Activated CD8-positive, alpha-beta T cell treated with anti-CD3 and anti-CD28 coated beads for 36 hours (primary cell): ENCODE data around the gene POLR1C. TPM values are rescaled to one million over a fixed set of nuclear protein-coding genes. Genes with fewer than 3 reads are reported as not detected.

Source experiments
- ATAC-seq: fragments of 200-7000 bp; cut with Tn5 transposase; one replicate; pipeline ENCODE4 v1.10.0; 2021; ENCODE audit warnings: mild to moderate bottlenecking, moderate library complexity
- CTCF ChIA-PET: fragments of 350-600 bp; sonication (Branson Sonifier 250); formaldehyde crosslinking; loops from one replicate; lab custom pipeline; 2021; ENCODE audit warnings: antibody characterized with exemption; lab: Charles Lee
- POLR2A ChIA-PET: fragments of 350-600 bp; sonication (Branson Sonifier 250); formaldehyde crosslinking; loops from one replicate; lab custom pipeline; 2021; ENCODE audit warnings: antibody characterized with exemption; lab: Charles Lee
- DNase-seq: peaks from one replicate; pipeline ENCODE4 v3.0.0-alpha.2; 2020
- H3K27ac Mint-ChIP-seq: one replicate; pipeline ENCODE4 v1.8.0; 2021; ENCODE audit warnings: mild to moderate bottlenecking, mixed read lengths
- H3K27me3 Mint-ChIP-seq: one replicate; pipeline ENCODE4 v1.8.0; 2021; ENCODE audit warnings: mixed read lengths
- H3K36me3 Mint-ChIP-seq: one replicate; pipeline ENCODE4 v1.8.0; 2021; ENCODE audit warnings: low read depth, mixed read lengths
- H3K4me1 Mint-ChIP-seq: one replicate; pipeline ENCODE4 v1.8.0; 2021; ENCODE audit warnings: low read depth, mixed read lengths
- H3K4me3 Mint-ChIP-seq: one replicate; pipeline ENCODE4 v1.8.0; 2021; ENCODE audit warnings: mild to moderate bottlenecking, moderate library complexity, mixed read lengths
- H3K9me3 Mint-ChIP-seq: one replicate; pipeline ENCODE4 v1.8.0; 2021; ENCODE audit warnings: mixed read lengths
- CTCF ChIP-seq: fragments of 200-600 bp; IDR thresholded peaks from one replicate; pipeline ENCODE4 v1.8.0; 2022; ENCODE audit warnings: antibody characterized with exemption, mild to moderate bottlenecking
- intact Hi-C: fragments of 100-400 bp; cut with micrococcal nuclease; formaldehyde crosslinking; loops from one replicate; pipeline ENCODE4 v1.10.0; 2022
- total RNA-seq, 2 experiments: library from RNA; stranded (reverse); gene quantifications; one replicate each; pipeline ENCODE4 v1.2.3, GENCODE V29; 2021

The POLR1C gene
- total RNA-seq, 2 experiments from 2014 or later, result 43.1 to 50.5 TPM

GRCh38 chr6:43508481-43509141, 8.3 kb upstream of the POLR1C start:
- TF ChIP-seq CTCF, result no peak
- POLR2A ChIA-PET, result interaction anchor here (1.2 to 6.1 kb wide), 4 partner anchors 10 to 280 kb away, joined by 3 to 77 read pairs (median 4); partner anchors contain the start of genes DNPH1, MAD2L1BP, POLR1C and TJAP1
- peaks cover 10% of the 10 kb centered on the region for H3K4me1 Mint-ChIP-seq
- DNase-seq, result no peak
- no peak for ATAC-seq
- no peak overlapping the region for H3K27ac Mint-ChIP-seq
- peaks cover 18% of the 10 kb centered on the region for H3K27me3 Mint-ChIP-seq
- intact Hi-C loops, result loop anchor here (5.0 kb wide), 2 partner anchors 51 to 241 kb away; partner anchors contain the start of gene DLK2
- CTCF ChIA-PET, result interaction anchor here (0.7 to 4.9 kb wide), 12 partner anchors 8 to 341 kb away, joined by 3 to 78 read pairs (median 10); partner anchors contain the start of genes DLK2, DNPH1, POLR1C and YIPF3
- H3K36me3 Mint-ChIP-seq, result peaks cover 19% of the 10 kb centered on the region
- no peaks in the 10 kb centered on the region for H3K9me3 Mint-ChIP-seq
- peak overlapping the region; percentile 66 for H3K4me3 Mint-ChIP-seq

GRCh38 chr6:43509142-43509983, 7.5 kb upstream of the POLR1C start:
- Mint-ChIP-seq H3K27ac (no peak overlapping the region), H3K4me3 (peak overlapping the region; percentile 66), H3K36me3 (peaks cover 19% of the 10 kb centered on the region), H3K27me3 (peaks cover 18% of the 10 kb centered on the region), H3K9me3 (no peaks in the 10 kb centered on the region), H3K4me1 (peaks cover 14% of the 10 kb centered on the region)
- intact Hi-C loops, result loop anchor here (5.0 kb wide), 2 partner anchors 52 to 242 kb away; partner anchors contain the start of gene DLK2
- DNase-seq (no peak), ATAC-seq (no peak)
- ChIA-PET POLR2A (interaction anchor here (1.1 to 6.1 kb wide), 4 partner anchors 10 to 263 kb away, joined by 3 to 77 read pairs (median 4); partner anchors contain the start of genes POLR1C and YIPF3), CTCF (interaction anchor here (0.7 to 3.9 kb wide), 6 partner anchors 31 to 341 kb away, joined by 3 to 20 read pairs (median 4); no protein-coding TSS in a partner anchor)
- TF ChIP-seq CTCF, result no peak

GRCh38 chr6:43509984-43510826, 6.7 kb upstream of the POLR1C start, which contains the start of gene LRRC73:
LRRC73 (minus strand) TSS chr6:43510346; CDS start chr6:43509785, 561 bp downstream.
- no peak within 1 kb of the TSS for H3K27ac Mint-ChIP-seq
- peaks cover 20% of the 10 kb centered on the region for H3K4me1 Mint-ChIP-seq
- DNase-seq, result peak; percentile 76
- POLR2A ChIA-PET, result interaction anchor here (1.1 to 6.1 kb wide), 4 partner anchors 9 to 263 kb away, joined by 3 to 77 read pairs (median 4); partner anchors contain the start of genes POLR1C and YIPF3
- peaks cover 25% of the 10 kb centered on the region for H3K36me3 Mint-ChIP-seq
- CTCF ChIA-PET, result interaction anchor here (0.7 to 1.3 kb wide), 4 partner anchors 54 to 281 kb away, joined by 3 to 4 read pairs (median 4); partner anchors contain the start of gene DNPH1
- peak; percentile 68 for ATAC-seq
- intact Hi-C loops, result loop anchor here (5.0 kb wide), 2 partner anchors 53 to 243 kb away; partner anchors contain the start of gene DLK2
- H3K4me3 Mint-ChIP-seq, result peak within 1 kb of the TSS; percentile 66
- no peaks in the 10 kb centered on the region for H3K9me3 Mint-ChIP-seq
- peaks cover 18% of the 10 kb centered on the region for H3K27me3 Mint-ChIP-seq
- no peak for TF ChIP-seq CTCF

GRCh38 chr6:43510827-43511163, 6.1 kb upstream of the POLR1C start:
- Mint-ChIP-seq H3K27ac (no peak overlapping the region), H3K36me3 (peaks cover 26% of the 10 kb centered on the region), H3K9me3 (no peaks in the 10 kb centered on the region), H3K27me3 (peaks cover 18% of the 10 kb centered on the region), H3K4me3 (peak overlapping the region; percentile 58), H3K4me1 (peaks cover 26% of the 10 kb centered on the region)
- TF ChIP-seq CTCF, result no peak
- CTCF ChIA-PET, result interaction anchor here (0.7 kb wide), 1 partner anchor 281 kb away, joined by 3 read pairs; the partner anchor contains the start of gene DNPH1
- intact Hi-C loops, result no loop called here
- POLR2A ChIA-PET, result interaction anchor here (0.7 to 1.3 kb wide), 4 partner anchors 11 to 264 kb away, joined by 3 to 4 read pairs (median 3); no protein-coding TSS in a partner anchor
- no peak for DNase-seq
- no peak for ATAC-seq
